MM.1S (cell line): Measurements from ENCODE around the gene MARCKS.

ENCODE experiments used
- DNase-seq: peaks from one replicate; pipeline ENCODE4 v3.0.0-alpha.2; 2015
- H2AFZ ChIP-seq: fragments of 300-600 bp; sonication (generic); 2 replicates; pipeline ENCODE4 v1.6.0; 2016; ENCODE audit warnings: antibody characterized with exemption, low read length
- H3F3A ChIP-seq: fragments of 300-600 bp; sonication (generic); 2 replicates; pipeline ENCODE4 v1.6.1; 2016; ENCODE audit warnings: mild to moderate bottlenecking, antibody characterized with exemption, low read length, moderate library complexity, mixed read lengths; ENCODE audit not compliant: insufficient read depth
- H3K27ac ChIP-seq: fragments of 300-600 bp; sonication (generic); 2 replicates; pipeline ENCODE4 v1.5.1; 2016; ENCODE audit warnings: mild to moderate bottlenecking, low read length
- H3K27me3 ChIP-seq: fragments of 300-600 bp; sonication (generic); replicated peaks from 2 replicates; pipeline ENCODE4 v1.6.0; 2016; ENCODE audit warnings: low read length; ENCODE audit not compliant: insufficient read depth
- H3K36me3 ChIP-seq: fragments of 300-600 bp; sonication (generic); replicated peaks from 2 replicates; pipeline ENCODE4 v1.6.1; 2016; ENCODE audit warnings: mild to moderate bottlenecking, low read length, mixed read lengths; ENCODE audit not compliant: insufficient read depth
- H3K4me1 ChIP-seq: fragments of 300-600 bp; sonication (generic); 2 replicates; pipeline ENCODE4 v1.6.1; 2016; ENCODE audit warnings: low read length, mixed read lengths
- H3K4me2 ChIP-seq: fragments of 300-600 bp; sonication (generic); 2 replicates; pipeline ENCODE4 v1.6.0; 2016; ENCODE audit warnings: low read depth, low read length
- H3K4me3 ChIP-seq: fragments of 300-600 bp; sonication (generic); 2 replicates; pipeline ENCODE4 v1.5.1; 2016; ENCODE audit warnings: low read length, mixed read lengths
- H3K79me2 ChIP-seq: fragments of 300-600 bp; sonication (generic); 2 replicates; pipeline ENCODE4 v1.6.1; 2016; ENCODE audit warnings: mixed run types, low read length, mixed read lengths
- H3K9ac ChIP-seq: fragments of 300-600 bp; sonication (generic); 2 replicates; pipeline ENCODE4 v1.6.1; 2016; ENCODE audit warnings: low read length, mixed read lengths
- H3K9me2 ChIP-seq: fragments of 300-600 bp; sonication (generic); replicated peaks from 2 replicates; pipeline ENCODE4 v1.6.1; 2016; ENCODE audit warnings: mild to moderate bottlenecking, low read length, mixed read lengths; ENCODE audit not compliant: insufficient read depth
- H3K9me3 ChIP-seq: fragments of 300-600 bp; sonication (generic); replicated peaks from 2 replicates; pipeline ENCODE4 v1.6.1; 2016; ENCODE audit warnings: mild to moderate bottlenecking, low read length, mixed read lengths; ENCODE audit not compliant: insufficient read depth
- H4K20me1 ChIP-seq: fragments of 300-600 bp; sonication (generic); 2 replicates; pipeline ENCODE4 v1.6.1; 2016; ENCODE audit warnings: mild to moderate bottlenecking, low read length, moderate library complexity, mixed read lengths; ENCODE audit not compliant: insufficient read depth
- EZH2 ChIP-seq: fragments of 300-600 bp; sonication (generic); optimal IDR thresholded peaks from 2 replicates; pipeline ENCODE3; 2017; ENCODE audit warnings: low read depth, mild to moderate bottlenecking, antibody characterized with exemption, low read length, mixed read lengths
- EZH2phosphoT487 ChIP-seq: fragments of 300-600 bp; sonication (generic); IDR thresholded peaks from 2 replicates; pipeline ENCODE4 v1.6.1; 2018; ENCODE audit warnings: antibody characterized with exemption, low read length
- TF ChIP-seq, protein P1 (sequence below): fragments of 300-600 bp; sonication (generic); IDR thresholded peaks from 2 replicates; pipeline ENCODE4 v1.5.1; 2016; ENCODE audit warnings: antibody characterized with exemption, low read length, mixed read lengths

MARCKS gene

GRCh38 chr6:113818578-113818977, 38.6 kb upstream of the MARCKS start:
- TF ChIP-seq EZH2 (no peak), EZH2phosphoT487 (no peak)
- TF ChIP-seq, protein P1, sequence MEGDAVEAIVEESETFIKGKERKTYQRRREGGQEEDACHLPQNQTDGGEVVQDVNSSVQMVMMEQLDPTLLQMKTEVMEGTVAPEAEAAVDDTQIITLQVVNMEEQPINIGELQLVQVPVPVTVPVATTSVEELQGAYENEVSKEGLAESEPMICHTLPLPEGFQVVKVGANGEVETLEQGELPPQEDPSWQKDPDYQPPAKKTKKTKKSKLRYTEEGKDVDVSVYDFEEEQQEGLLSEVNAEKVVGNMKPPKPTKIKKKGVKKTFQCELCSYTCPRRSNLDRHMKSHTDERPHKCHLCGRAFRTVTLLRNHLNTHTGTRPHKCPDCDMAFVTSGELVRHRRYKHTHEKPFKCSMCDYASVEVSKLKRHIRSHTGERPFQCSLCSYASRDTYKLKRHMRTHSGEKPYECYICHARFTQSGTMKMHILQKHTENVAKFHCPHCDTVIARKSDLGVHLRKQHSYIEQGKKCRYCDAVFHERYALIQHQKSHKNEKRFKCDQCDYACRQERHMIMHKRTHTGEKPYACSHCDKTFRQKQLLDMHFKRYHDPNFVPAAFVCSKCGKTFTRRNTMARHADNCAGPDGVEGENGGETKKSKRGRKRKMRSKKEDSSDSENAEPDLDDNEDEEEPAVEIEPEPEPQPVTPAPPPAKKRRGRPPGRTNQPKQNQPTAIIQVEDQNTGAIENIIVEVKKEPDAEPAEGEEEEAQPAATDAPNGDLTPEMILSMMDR, result no peak
- Histone ChIP-seq H2AFZ (no peak overlapping the region), H3K4me3 (no peak overlapping the region), H3K9me2 (0 out of 2 replicates have a peak, but pooled peaks cover 2% of the 10 kb centered on the region), H3K27ac (no peak overlapping the region), H3K9ac (no peak overlapping the region), H3K4me2 (no peak overlapping the region), H3K79me2 (no peaks in the 10 kb centered on the region), H3K27me3 (no peaks in the 10 kb centered on the region), H3F3A (no peaks in the 10 kb centered on the region), H3K9me3 (no peaks in the 10 kb centered on the region), H3K36me3 (no peaks in the 10 kb centered on the region), H4K20me1 (no peaks in the 10 kb centered on the region), H3K4me1 (no peaks in the 10 kb centered on the region)
- DNase-seq, result no peak

GRCh38 chr6:113819169-113819830, 37.8 kb upstream of the MARCKS start:
- Histone ChIP-seq H3F3A (no peaks in the 10 kb centered on the region), H3K9me3 (no peaks in the 10 kb centered on the region), H3K36me3 (no peaks in the 10 kb centered on the region), H3K9me2 (0 out of 2 replicates have a peak, but pooled peaks cover 2% of the 10 kb centered on the region), H3K4me1 (no peaks in the 10 kb centered on the region), H3K4me2 (no peak overlapping the region), H3K27me3 (no peaks in the 10 kb centered on the region), H3K9ac (no peak overlapping the region), H2AFZ (no peak overlapping the region), H3K27ac (no peak overlapping the region), H3K79me2 (no peaks in the 10 kb centered on the region), H4K20me1 (no peaks in the 10 kb centered on the region), H3K4me3 (no peak overlapping the region)
- DNase-seq, result no peak
- TF ChIP-seq, protein P1, result no peak
- TF ChIP-seq EZH2, result no peak
- no peak for TF ChIP-seq EZH2phosphoT487

- Histone ChIP-seq H3K9me2 (0 out of 2 replicates have a peak, but pooled peaks cover 2% of the 10 kb centered on the region), H2AFZ (no peak overlapping the region), H3K79me2 (no peaks in the 10 kb centered on the region), H3K27ac (no peak overlapping the region), H3K27me3 (no peaks in the 10 kb centered on the region), H3K9ac (no peak overlapping the region), H3K4me2 (no peak overlapping the region), H3K4me1 (no peaks in the 10 kb centered on the region), H3K9me3 (no peaks in the 10 kb centered on the region), H3F3A (no peaks in the 10 kb centered on the region), H4K20me1 (no peaks in the 10 kb centered on the region), H3K36me3 (no peaks in the 10 kb centered on the region), H3K4me3 (no peak overlapping the region)
- TF ChIP-seq EZH2phosphoT487, result no peak
- TF ChIP-seq, protein P1, result no peak
- no peak for TF ChIP-seq EZH2
- DNase-seq, result no peak
Measured at GRCh38 chr6:113820761-113821160, 36.4 kb upstream of the MARCKS start.
